DND-41 (cell line): Measurements from ENCODE around the gene TSPEAR.

Experiments used
- EZH2 ChIP-seq: IDR thresholded peaks from 3 replicates; pipeline ENCODE4 v1.6.1; 2012; ENCODE audit warnings: borderline replicate concordance, low read depth, mild to moderate bottlenecking, moderate library complexity, low read length, inconsistent platforms; ENCODE audit not compliant: severe bottlenecking
- TF ChIP-seq, protein P1 (sequence below): IDR thresholded peaks from 2 replicates; pipeline ENCODE4 v1.5.1; 2012; ENCODE audit warnings: borderline replicate concordance, low read length, moderate library complexity, mild to moderate bottlenecking; ENCODE audit not compliant: poor library complexity, severe bottlenecking; ENCODE audit errors: extremely low read depth

DNA sequence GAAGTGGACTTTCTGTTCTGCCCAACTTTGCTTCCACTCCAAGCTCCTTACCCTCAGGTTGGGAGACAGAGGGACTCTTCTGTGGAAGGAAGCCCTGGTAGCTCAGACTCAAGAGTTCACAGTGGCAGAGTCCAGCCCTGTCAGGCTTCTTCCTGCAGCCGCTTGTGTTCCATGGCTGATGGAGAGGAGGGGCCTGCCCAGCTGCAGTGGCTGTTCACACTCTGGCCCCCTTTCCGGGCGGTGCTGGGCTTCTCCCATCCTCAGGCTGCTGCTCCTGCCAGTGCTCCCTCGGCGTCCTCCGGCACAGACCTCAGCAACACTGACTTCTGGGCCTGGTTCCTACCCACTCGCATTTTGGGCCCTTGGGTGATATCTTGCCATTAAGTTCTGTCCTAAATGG, 175.4 kb downstream of the TSPEAR start:
- TF ChIP-seq, protein P1, sequence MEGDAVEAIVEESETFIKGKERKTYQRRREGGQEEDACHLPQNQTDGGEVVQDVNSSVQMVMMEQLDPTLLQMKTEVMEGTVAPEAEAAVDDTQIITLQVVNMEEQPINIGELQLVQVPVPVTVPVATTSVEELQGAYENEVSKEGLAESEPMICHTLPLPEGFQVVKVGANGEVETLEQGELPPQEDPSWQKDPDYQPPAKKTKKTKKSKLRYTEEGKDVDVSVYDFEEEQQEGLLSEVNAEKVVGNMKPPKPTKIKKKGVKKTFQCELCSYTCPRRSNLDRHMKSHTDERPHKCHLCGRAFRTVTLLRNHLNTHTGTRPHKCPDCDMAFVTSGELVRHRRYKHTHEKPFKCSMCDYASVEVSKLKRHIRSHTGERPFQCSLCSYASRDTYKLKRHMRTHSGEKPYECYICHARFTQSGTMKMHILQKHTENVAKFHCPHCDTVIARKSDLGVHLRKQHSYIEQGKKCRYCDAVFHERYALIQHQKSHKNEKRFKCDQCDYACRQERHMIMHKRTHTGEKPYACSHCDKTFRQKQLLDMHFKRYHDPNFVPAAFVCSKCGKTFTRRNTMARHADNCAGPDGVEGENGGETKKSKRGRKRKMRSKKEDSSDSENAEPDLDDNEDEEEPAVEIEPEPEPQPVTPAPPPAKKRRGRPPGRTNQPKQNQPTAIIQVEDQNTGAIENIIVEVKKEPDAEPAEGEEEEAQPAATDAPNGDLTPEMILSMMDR: no peak
- TF ChIP-seq EZH2: no peak
